NCI-H1930 (cell line): Measurements from ENCODE around the gene IL18BP.

Experiments
- DNase-seq, 2 experiments: peaks; one replicate each; lab custom pipeline; 2025; lab: John Stamatoyannopoulos, UW

Gene IL18BP

DNA sequence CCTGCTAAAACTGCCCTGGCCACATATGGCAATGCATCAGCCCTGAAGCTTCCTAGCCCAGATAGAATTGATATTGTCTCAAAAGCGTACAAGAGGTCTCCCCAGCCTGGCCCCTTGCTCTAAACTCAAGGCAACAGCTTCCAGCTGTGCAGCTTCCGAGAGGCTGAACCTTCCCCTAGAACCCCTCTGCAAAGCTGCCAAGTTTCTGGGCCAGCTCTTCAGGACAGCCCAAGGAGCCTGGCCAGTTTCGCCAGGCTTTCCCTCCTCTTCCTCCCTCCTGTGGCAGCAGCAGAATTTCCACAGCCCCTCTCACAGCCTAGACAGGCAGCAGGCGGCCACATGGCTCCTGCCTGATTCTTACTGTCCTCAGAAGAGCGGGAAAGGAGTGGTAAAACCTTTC lies 47.1 kb downstream of the IL18BP start:
- no peak for DNase-seq

DNA sequence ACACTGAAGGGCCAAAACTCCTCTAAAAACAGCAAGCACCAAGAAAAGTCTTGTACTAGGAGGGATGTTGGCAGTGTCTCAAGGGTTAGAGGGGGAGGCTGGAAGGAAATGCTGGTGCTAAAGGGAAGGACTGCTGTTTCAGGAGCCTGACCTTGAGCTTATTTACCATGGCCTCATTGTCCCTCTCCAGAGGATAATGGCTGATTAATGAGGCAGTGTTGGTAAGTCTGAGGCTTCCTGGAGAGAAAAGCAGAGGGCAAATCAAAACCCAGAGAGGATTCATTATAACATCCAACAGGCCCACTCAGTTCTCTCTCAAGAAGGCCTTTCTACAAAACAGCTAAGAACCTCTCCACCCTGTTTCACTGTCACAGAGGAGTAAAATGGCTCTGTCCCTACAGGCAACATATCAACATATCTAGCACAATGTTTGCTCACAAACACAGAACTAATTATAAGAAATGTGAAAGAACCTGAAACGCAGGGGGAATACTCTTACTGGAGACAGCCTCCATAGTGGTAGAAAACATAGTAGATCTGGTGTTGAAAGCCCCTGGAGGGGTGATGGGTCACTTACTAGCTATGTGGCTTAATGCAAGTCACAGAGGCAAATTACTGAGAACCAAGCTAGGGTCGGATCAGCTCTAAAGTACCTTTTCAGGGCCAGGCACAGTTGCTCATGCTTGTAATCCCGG lies 50.2 kb downstream of the IL18BP start:
- DNase-seq = no peak
